B cell (primary cell): ENCODE data around the gene RASSF1. TPM values are rescaled to one million over a fixed set of nuclear protein-coding genes. Genes with fewer than 3 reads are reported as not detected.
A peak's percentile ranks its signal among the peaks of the same experiment; 100 is the strongest.

Experiments
- ATAC-seq: fragments of 200-7000 bp; cut with Tn5 transposase; one replicate; pipeline ENCODE4 v1.10.0; 2021; ENCODE audit warnings: low read depth, mild to moderate bottlenecking, moderate number of reproducible peaks, moderate library complexity
- CTCF ChIA-PET: fragments of 350-600 bp; sonication (Branson Sonifier 250); formaldehyde crosslinking; loops from one replicate; lab custom pipeline; 2021; ENCODE audit warnings: antibody characterized with exemption, inconsistent platforms; lab: Charles Lee
- POLR2A ChIA-PET: fragments of 350-600 bp; sonication (Branson Sonifier 250); formaldehyde crosslinking; loops from one replicate; lab custom pipeline; 2021; ENCODE audit warnings: antibody characterized with exemption; lab: Charles Lee
- DNase-seq: peaks from one replicate; pipeline ENCODE4 v3.0.0; 2013
- H2AFZ ChIP-seq: 2 replicates; pipeline ENCODE4 v1.6.1; 2012; ENCODE audit warnings: mild to moderate bottlenecking, low read depth, low read length; ENCODE audit not compliant: insufficient read depth, poor library complexity, severe bottlenecking
- H3K27ac ChIP-seq, 2 donors: 1 replicate in 1 of 2; 2 replicates in 1 of 2; pipeline ENCODE4 v1.5.1; 2012 to 2013; ENCODE audit warnings: low read length in 2 of 2, mild to moderate bottlenecking in 2 of 2, moderate library complexity in 1 of 2
- H3K27me3 ChIP-seq, 4 experiments: fragments of 200-600 bp in 1 of 4; sonication (generic) in 1 of 4; replicated peaks in 1 of 4; 1 replicate in 2 of 4; 2 replicates in 2 of 4; pipeline versions ENCODE4 v1.6.1 to v1.7.0; 2013 to 2016; ENCODE audit warnings: low read length in 3 of 4, mild to moderate bottlenecking in 2 of 4, mixed read lengths in 1 of 4, moderate library complexity in 1 of 4; ENCODE audit not compliant: insufficient read depth in 4 of 4, control insufficient read depth in 3 of 4; ENCODE audit errors: control extremely low read depth in 1 of 4
- H3K36me3 ChIP-seq, 2 experiments: replicated peaks in 1 of 2; 1 replicate in 1 of 2; 2 replicates in 1 of 2; pipeline versions ENCODE4 v1.6.1 to v1.7.1; 2013; ENCODE audit warnings: low read length in 1 of 2; ENCODE audit not compliant: insufficient read depth in 2 of 2, control insufficient read depth in 1 of 2; ENCODE audit errors: control extremely low read depth in 1 of 2, extremely low read depth in 1 of 2
- H3K4me1 ChIP-seq, 2 donors: fragments of 200-600 bp in 1 of 2; sonication (generic) in 1 of 2; 1 replicate in 1 of 2; 2 replicates in 1 of 2; pipeline versions ENCODE4 v1.5.1 to v1.6.1; 2013 to 2017; ENCODE audit warnings: low read length in 2 of 2; ENCODE audit not compliant: control insufficient read depth in 2 of 2, insufficient read depth in 2 of 2
- H3K4me2 ChIP-seq: replicated peaks from 2 replicates; pipeline ENCODE3; 2012; ENCODE audit warnings: mild to moderate bottlenecking, low read depth, low read length; ENCODE audit not compliant: poor library complexity, severe bottlenecking
- H3K4me3 ChIP-seq, 5 experiments: fragments of 200-600 bp in 1 of 5; sonication (generic) in 1 of 5; 1 replicate in 3 of 5; 2 replicates in 2 of 5; pipeline versions ENCODE4 v1.5.1 to v1.7.0; 2011 to 2016; ENCODE audit warnings: low read length in 4 of 5, mild to moderate bottlenecking in 4 of 5, low read depth in 2 of 5, control low read depth in 1 of 5, moderate library complexity in 1 of 5; ENCODE audit not compliant: insufficient read depth in 1 of 5; ENCODE audit errors: control extremely low read depth in 1 of 5, extremely low read depth in 1 of 5
- H3K79me2 ChIP-seq: fragments of 200-600 bp; sonication (generic); one replicate; pipeline ENCODE4 v1.6.0; 2016; ENCODE audit warnings: low read length; ENCODE audit not compliant: control insufficient read depth, insufficient read depth
- H3K9ac ChIP-seq: fragments of 200-600 bp; sonication (generic); 2 replicates; pipeline ENCODE4 v1.6.1; 2017; ENCODE audit warnings: mild to moderate bottlenecking, low read length, moderate library complexity
- H3K9me3 ChIP-seq, 3 donors: one replicate each; pipeline versions ENCODE4 v1.6.1 to v1.7.1; 2013; ENCODE audit warnings: low read length in 2 of 3; ENCODE audit not compliant: control insufficient read depth in 2 of 3, insufficient read depth in 1 of 3; ENCODE audit errors: control extremely low read depth in 1 of 3
- H4K20me1 ChIP-seq: 2 replicates; pipeline ENCODE4 v1.6.0; 2012; ENCODE audit warnings: mild to moderate bottlenecking, low read length; ENCODE audit not compliant: insufficient read depth, control insufficient read depth, poor library complexity, severe bottlenecking
- H3K27ac Mint-ChIP-seq: one replicate; pipeline ENCODE4 v1.8.0; 2021; ENCODE audit warnings: mixed read lengths
- H3K27me3 Mint-ChIP-seq: one replicate; pipeline ENCODE4 v1.8.0; 2021; ENCODE audit warnings: mixed read lengths
- H3K4me1 Mint-ChIP-seq: one replicate; pipeline ENCODE4 v1.8.0; 2021; ENCODE audit warnings: mixed read lengths
- H3K4me3 Mint-ChIP-seq: one replicate; pipeline ENCODE4 v1.8.0; 2021; ENCODE audit warnings: mixed read lengths
- H3K9me3 Mint-ChIP-seq: one replicate; pipeline ENCODE4 v1.8.0; 2022; ENCODE audit warnings: mixed read lengths; ENCODE audit not compliant: insufficient read depth
- CTCF ChIP-seq: fragments of 200-600 bp; IDR thresholded peaks from one replicate; pipeline ENCODE4 v1.8.0; 2022; ENCODE audit warnings: antibody characterized with exemption, mild to moderate bottlenecking
- EZH2 ChIP-seq: IDR thresholded peaks from 2 replicates; pipeline ENCODE4 v1.6.1; 2012; ENCODE audit warnings: borderline replicate concordance, low read depth, mild to moderate bottlenecking, moderate library complexity, low read length; ENCODE audit not compliant: insufficient read depth, poor library complexity, severe bottlenecking
- WGBS: methylation state at CpG from one replicate; pipeline ENCODE4 v1.1.5; 2013; ENCODE audit warnings: missing lambda C conversion rate; ENCODE audit not compliant: insufficient coverage; 5-methylcytosine and 5-hydroxymethylcytosine counted together
- intact Hi-C: fragments of 100-400 bp; cut with micrococcal nuclease; formaldehyde crosslinking; loops from one replicate; pipeline ENCODE4 v1.10.0; 2022
- polyA plus RNA-seq: library from polyadenylated mRNA; depleted of rRNA; stranded (reverse); fragments of >200 nt; gene quantifications from 2 replicates; pipeline ENCODE4 v1.2.3, GENCODE V29; 2012
- total RNA-seq, 2 donors: library from RNA; stranded (reverse); fragments of 120-200 nt in 1 of 2; gene quantifications; 1 replicate in 1 of 2; 2 replicates in 1 of 2; pipeline versions ENCODE4 v1.2.3 to v1.2.4, GENCODE V29; 2013 to 2022

The RASSF1 gene
- total and polyA plus RNA-seq, 2 donors (not counting 1 experiment from before 2014, with no cell fraction given) = 121 to 223 TPM

- Histone ChIP-seq H2AFZ (no peak overlapping the region), H3K4me1 (peaks cover 23 to 47% of the 10 kb centered on the region in 2 donors), H3K9me3 (no peaks in the 10 kb centered on the region), H3K9ac (no peak overlapping the region), H3K79me2 (peaks cover 68% of the 10 kb centered on the region), H3K27ac (no peak overlapping the region), H3K4me3 (no peak overlapping the region), H3K4me2 (no peak overlapping the region), H4K20me1 (peaks cover 54% of the 10 kb centered on the region), H3K36me3 (peaks cover 0 to 53% of the 10 kb centered on the region in 2 experiments), H3K27me3 (no peaks in the 10 kb centered on the region)
- DNase-seq (no peak), ATAC-seq (no peak)
- ChIA-PET CTCF (interaction anchor here (0.7 to 1.4 kb wide), 2 partner anchors 15 to 19 kb away, joined by 3 read pairs; partner anchors contain the start of genes CYB561D2 and NPRL2), POLR2A (interaction anchor here (0.7 kb wide), 1 partner anchor 12 kb away, joined by 4 read pairs; no protein-coding TSS in a partner anchor)
- Mint-ChIP-seq H3K9me3 (no peaks in the 10 kb centered on the region), H3K4me3 (no peak overlapping the region), H3K4me1 (peaks cover 35% of the 10 kb centered on the region), H3K27ac (no peak overlapping the region), H3K27me3 (no peaks in the 10 kb centered on the region)
- intact Hi-C loops = no loop called here
- no peak for TF ChIP-seq EZH2
- no peak for TF ChIP-seq CTCF
- 99% methylated on average over 17 of the region's 19 CpGs for WGBS
Measured at GRCh38 chr3:50331364-50331907, 9.2 kb downstream of the RASSF1 start.

- ChIA-PET POLR2A (interaction anchor here (0.7 to 2.9 kb wide), 2 partner anchors 10 to 1170 kb away, joined by 6 to 9 read pairs; partner anchors contain the start of gene RASSF1), CTCF (no interaction called here)
- no peak overlapping the region for H2AFZ ChIP-seq
- intact Hi-C loops = no loop called here
- no peak overlapping the region for H3K27ac ChIP-seq
- ATAC-seq = no peak
- peaks cover 30% of the 10 kb centered on the region for H3K4me1 Mint-ChIP-seq
- no peaks in the 10 kb centered on the region for H3K27me3 Mint-ChIP-seq
- no peaks in the 10 kb centered on the region for H3K9me3 Mint-ChIP-seq
- no peak overlapping the region for H3K4me2 ChIP-seq
- H3K9ac ChIP-seq = no peak overlapping the region
- H3K27ac Mint-ChIP-seq = peak overlapping the region; percentile 26
- peaks cover 0 to 57% of the 10 kb centered on the region in 2 experiments for H3K36me3 ChIP-seq
- no peak for DNase-seq
- no peak for TF ChIP-seq EZH2
- no peak for TF ChIP-seq CTCF
- H4K20me1 ChIP-seq = peaks cover 48% of the 10 kb centered on the region
- H3K9me3 ChIP-seq = no peaks in the 10 kb centered on the region
- peaks cover 63% of the 10 kb centered on the region for H3K79me2 ChIP-seq
- H3K4me1 ChIP-seq = peaks cover 14 to 36% of the 10 kb centered on the region in 2 donors
- H3K27me3 ChIP-seq = no peaks in the 10 kb centered on the region
- H3K4me3 Mint-ChIP-seq = no peak overlapping the region
- H3K4me3 ChIP-seq = no peak overlapping the region
- 94% methylated on average over 10 of the region's 10 CpGs for WGBS
Measured at GRCh38 chr3:50330330-50330729, 10.3 kb downstream of the RASSF1 start.
